A549 (cell line): ENCODE data around the gene CHST2. TPM values are rescaled to one million over a fixed set of nuclear protein-coding genes. Genes with fewer than 3 reads are reported as not detected.

Experiments used
- ATAC-seq, 2 experiments: fragments of 200-7000 bp in 1 of 2; fragments of >200 bp in 1 of 2; cut with Nextera tagmentation in 1 of 2; cut with Tn5 transposase in 1 of 2; 3 replicates each; pipeline versions ENCODE4 v1.8.0 to v1.9.1; 2018 to 2020; ENCODE audit warnings: mild to moderate bottlenecking in 1 of 2, moderate library complexity in 1 of 2
- CTCF ChIA-PET: fragments of 300-600 bp; sonication (Branson Sonifier 250); formaldehyde crosslinking; extraction: SDS; loops from one replicate; lab custom pipeline; 2021; ENCODE audit warnings: antibody characterized with exemption, inconsistent platforms; lab: Yijun Ruan, JAX
- POLR2A ChIA-PET: fragments of 350-600 bp; formaldehyde crosslinking; extraction: SDS; loops from one replicate; lab custom pipeline; 2021; ENCODE audit warnings: antibody characterized with exemption, inconsistent platforms; lab: Yijun Ruan, JAX
- DNase-seq, 2 experiments: peaks; one replicate each; pipeline versions ENCODE4 v3.0.0 to v3.0.0-alpha.2; 2011 to 2016; ENCODE audit warnings: low read depth in 1 of 2, low spot score in 1 of 2
- FAIRE-seq: peaks from 2 replicates; lab custom pipeline; 2011; peaks lifted over from hg19 to GRCh38; lab: Jason Lieb, UNC
- H3K27ac ChIP-seq, 2 experiments: fragments of >200 bp; sonication (Bioruptor Twin); formaldehyde crosslinking; 3 replicates each; pipeline ENCODE4 v1.5.1; 2016 to 2017
- H3K4me1 ChIP-seq: fragments of >200 bp; sonication (Bioruptor Twin); formaldehyde crosslinking; 3 replicates; pipeline ENCODE4 v1.6.1; 2016
- H3K4me2 ChIP-seq: fragments of >200 bp; sonication (Bioruptor Twin); formaldehyde crosslinking; 3 replicates; pipeline ENCODE4 v1.6.1; 2016
- H3K4me3 ChIP-seq: fragments of >200 bp; sonication (Bioruptor Twin); formaldehyde crosslinking; 3 replicates; pipeline ENCODE4 v1.5.1; 2016
- H3K9me3 ChIP-seq: fragments of >200 bp; sonication (Bioruptor Twin); formaldehyde crosslinking; 3 replicates; pipeline ENCODE4 v1.6.1; 2016
- ATOH8 ChIP-seq: fragments of 250-450 bp; sonication (Bioruptor Pico); IDR thresholded peaks from 2 replicates; pipeline ENCODE4 v1.5.0; 2020; ENCODE audit warnings: low read depth, mild to moderate bottlenecking, moderate library complexity
- CEBPB ChIP-seq, 2 experiments: fragments of >200 bp in 1 of 2; sonication (Bioruptor Twin) in 1 of 2; formaldehyde crosslinking in 1 of 2; IDR thresholded peaks; 2 replicates each; pipeline ENCODE4 v1.6.1; 2012 to 2016
- CHD2 ChIP-seq: fragments of 150-350 bp; IDR thresholded peaks from 2 replicates; pipeline ENCODE4 v1.6.1; 2014; ENCODE audit warnings: low read length; ENCODE audit not compliant: partially characterized antibody
- CTCF ChIP-seq: fragments of >200 bp; sonication (Bioruptor Twin); formaldehyde crosslinking; IDR thresholded peaks from 3 replicates; pipeline ENCODE4 v1.5.1; 2016
- EHF ChIP-seq: fragments of 250-450 bp; sonication (Bioruptor Pico); IDR thresholded peaks from 2 replicates; pipeline ENCODE4 v1.5.0; 2020; ENCODE audit warnings: mild to moderate bottlenecking
- EHMT2 ChIP-seq: fragments of 200-600 bp; sonication (generic); IDR thresholded peaks from 2 replicates; pipeline ENCODE4 v1.6.1; 2016; ENCODE audit warnings: antibody characterized with exemption, low read depth, mild to moderate bottlenecking, moderate library complexity
- ESRRA ChIP-seq: fragments of 150-350 bp; IDR thresholded peaks from 2 replicates; pipeline ENCODE4 v1.6.1; 2014; ENCODE audit warnings: mild to moderate bottlenecking, low read length, borderline replicate concordance
- FOSB ChIP-seq: fragments of 250-450 bp; sonication (Bioruptor Pico); IDR thresholded peaks from 2 replicates; pipeline ENCODE4 v1.5.0; 2020; ENCODE audit warnings: mild to moderate bottlenecking, moderate library complexity
- GATA3 ChIP-seq: IDR thresholded peaks from 2 replicates; pipeline ENCODE4 v1.6.1; 2012; ENCODE audit warnings: borderline replicate concordance
- HOXB13 ChIP-seq: fragments of 250-450 bp; sonication (Bioruptor Pico); IDR thresholded peaks from 2 replicates; pipeline ENCODE4 v1.5.0; 2020; ENCODE audit warnings: low read depth, mild to moderate bottlenecking, moderate library complexity
- MYC ChIP-seq: IDR thresholded peaks from 2 replicates; pipeline ENCODE4 v1.6.1; 2012; ENCODE audit warnings: mild to moderate bottlenecking, inconsistent platforms, low read length, improper control_type of control experiment, borderline replicate concordance
- NFE2L2 ChIP-seq: fragments of 150-350 bp; conservative IDR thresholded peaks from 2 replicates; pipeline ENCODE4 v1.6.1; 2014; ENCODE audit warnings: low read length
- NR3C1 ChIP-seq: fragments of >200 bp; sonication (Bioruptor Twin); formaldehyde crosslinking; IDR thresholded peaks from 3 replicates; pipeline ENCODE4 v1.6.1; 2017
- PHF8 ChIP-seq: fragments of 200-600 bp; sonication (generic); IDR thresholded peaks from 2 replicates; pipeline ENCODE4 v1.6.1; 2016; ENCODE audit warnings: low read depth, mild to moderate bottlenecking, antibody characterized with exemption, moderate library complexity, borderline replicate concordance
- POLR2A ChIP-seq: IDR thresholded peaks from 2 replicates; pipeline ENCODE4 v1.6.1; 2012; ENCODE audit warnings: mild to moderate bottlenecking, low read length
- RARB ChIP-seq: fragments of 250-450 bp; sonication (Bioruptor Pico); IDR thresholded peaks from 2 replicates; pipeline ENCODE4 v1.8.0; 2021; ENCODE audit warnings: mild to moderate bottlenecking, moderate library complexity
- RFX5 ChIP-seq: fragments of 450-650 bp; IDR thresholded peaks from 2 replicates; pipeline ENCODE4 v1.7.1; 2014; ENCODE audit warnings: antibody characterized with exemption, mild to moderate bottlenecking, moderate library complexity
- ZFP36 ChIP-seq: fragments of 450-650 bp; IDR thresholded peaks from 2 replicates; pipeline ENCODE4 v1.6.1; 2014; ENCODE audit warnings: borderline replicate concordance; ENCODE audit not compliant: partially characterized antibody
- ZSCAN20 ChIP-seq: fragments of 250-450 bp; sonication (Bioruptor Pico); IDR thresholded peaks from 2 replicates; pipeline ENCODE4 v1.8.0; 2022; ENCODE audit warnings: mild to moderate bottlenecking, moderate library complexity
- WGBS: methylation state at CpG from one replicate; pipeline ENCODE4 v1.1.6; 2017; ENCODE audit errors: missing lambda C conversion rate; 5-methylcytosine and 5-hydroxymethylcytosine counted together
- polyA plus RNA-seq, 4 experiments: library from polyadenylated mRNA; depleted of rRNA in 3 of 4; stranded (reverse); fragments of >200 nt; fragmentation: RNase III in 1 of 4; extraction: RNeasy Plus Mini Kit Qiagen cat#74134 plus additional on column Dnase treatment in 1 of 4; gene quantifications; 2 replicates in 3 of 4; 3 replicates in 1 of 4; pipeline ENCODE4 v1.2.3, GENCODE V29; 2011 to 2017
- TF ChIP-seq, protein P1 (sequence below): fragments of >200 bp; sonication (Bioruptor Twin); formaldehyde crosslinking; IDR thresholded peaks from 2 replicates; pipeline ENCODE4 v1.6.1; 2016
- TF ChIP-seq, protein P2 (sequence below): fragments of 150-350 bp; IDR thresholded peaks from 2 replicates; pipeline ENCODE4 v1.6.1; 2014; ENCODE audit warnings: low read depth, mild to moderate bottlenecking, low read length
- TF ChIP-seq, protein P3 (sequence below): IDR thresholded peaks from 2 replicates; pipeline ENCODE4 v1.6.1; 2012
- TF ChIP-seq, protein P4 (sequence below): fragments of 450-650 bp; IDR thresholded peaks from 2 replicates; pipeline ENCODE4 v1.6.1; 2014; ENCODE audit warnings: antibody characterized with exemption
- TF ChIP-seq, protein P5 (sequence below): fragments of 250-450 bp; sonication (Bioruptor Pico); IDR thresholded peaks from 2 replicates; pipeline ENCODE4 v1.5.0; 2021; ENCODE audit warnings: mild to moderate bottlenecking, moderate library complexity, borderline replicate concordance

The CHST2 gene
- polyA plus RNA-seq, 2 of the 4 experiments (the other 2 are of a cell fraction): 0.04 to 0.26 TPM

DNA sequence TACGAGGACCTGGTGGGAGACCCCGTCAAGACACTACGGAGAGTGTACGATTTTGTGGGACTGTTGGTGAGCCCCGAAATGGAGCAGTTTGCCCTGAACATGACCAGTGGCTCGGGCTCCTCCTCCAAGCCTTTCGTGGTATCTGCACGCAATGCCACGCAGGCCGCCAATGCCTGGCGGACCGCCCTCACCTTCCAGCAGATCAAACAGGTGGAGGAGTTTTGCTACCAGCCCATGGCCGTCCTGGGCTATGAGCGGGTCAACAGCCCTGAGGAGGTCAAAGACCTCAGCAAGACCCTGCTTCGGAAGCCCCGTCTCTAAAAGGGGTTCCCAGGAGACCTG, 2.5 kb downstream of the CHST2 start:
- H3K4me1 ChIP-seq: peaks cover 9% of the 10 kb centered on the region; the same call in 2 of the 3 replicates
- ATAC-seq (no peak), FAIRE-seq (no peak), DNase-seq (no peak)
- TF ChIP-seq POLR2A (no peak), ZSCAN20 (no peak), RFX5 (no peak), ATOH8 (no peak), ZFP36 (no peak), FOSB (CRISPR knock-in tag) (no peak)
- TF ChIP-seq, protein P1, sequence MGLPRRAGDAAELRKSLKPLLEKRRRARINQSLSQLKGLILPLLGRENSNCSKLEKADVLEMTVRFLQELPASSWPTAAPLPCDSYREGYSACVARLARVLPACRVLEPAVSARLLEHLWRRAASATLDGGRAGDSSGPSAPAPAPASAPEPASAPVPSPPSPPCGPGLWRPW: no peak
- H3K9me3 ChIP-seq: no peaks in the 10 kb centered on the region
- POLR2A ChIA-PET: no interaction called here
- H3K4me3 ChIP-seq: no peak overlapping the region
- H3K27ac ChIP-seq: no peak overlapping the region
- WGBS: 85% methylated on average over 15 of the region's 16 CpGs
- CTCF ChIA-PET: interaction anchor here (2.1 kb wide), 1 partner anchor 18 kb away, joined by 5 read pairs; no protein-coding TSS in a partner anchor
- H3K4me2 ChIP-seq: no peak overlapping the region

DNA sequence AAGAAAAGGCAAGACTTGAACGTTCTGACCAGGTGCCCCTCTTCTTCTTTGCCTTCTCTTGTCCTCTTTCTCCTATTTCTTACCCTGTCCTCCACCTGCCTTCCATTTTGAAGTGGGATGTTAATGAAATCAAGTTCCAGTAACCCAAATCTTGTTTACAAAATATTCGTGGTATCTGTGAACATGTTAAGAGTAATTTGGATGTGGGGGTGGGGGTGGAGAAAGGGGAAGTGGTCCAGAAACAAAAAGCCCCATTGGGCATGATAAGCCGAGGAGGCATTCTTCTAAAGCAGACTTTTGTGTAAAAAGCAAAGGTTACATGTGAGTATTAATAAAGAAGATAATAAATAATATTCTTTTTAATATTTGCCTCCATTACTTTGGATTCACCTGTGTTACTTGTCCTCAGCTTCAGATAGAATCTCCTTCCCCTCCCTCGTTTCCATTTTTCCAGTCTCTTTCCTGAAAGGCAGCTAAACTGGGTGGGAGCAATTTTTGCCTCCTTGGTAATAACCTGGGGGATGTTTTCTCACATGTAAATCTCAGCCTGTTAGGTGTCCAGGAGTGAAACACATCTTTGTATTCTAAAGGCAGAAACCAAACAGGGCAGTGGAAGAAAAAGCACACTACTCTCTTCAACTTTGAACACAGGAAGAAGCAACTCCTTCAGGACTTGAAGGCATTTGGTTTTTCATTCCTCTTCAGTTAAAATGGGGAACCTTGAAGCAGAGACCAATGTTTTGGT, 3.2 kb downstream of the CHST2 start:
- no peak for FAIRE-seq
- Histone ChIP-seq H3K4me3 (no peak overlapping the region), H3K9me3 (no peaks in the 10 kb centered on the region), H3K4me1 (peaks cover 9% of the 10 kb centered on the region; the same call in 2 of the 3 replicates), H3K4me2 (no peak overlapping the region), H3K27ac (no peak overlapping the region)
- no peak for ATAC-seq
- no peak for TF ChIP-seq PHF8
- POLR2A ChIA-PET: no interaction called here
- CTCF ChIA-PET: no interaction called here
- DNase-seq: no peak
- WGBS: 22% methylated on average over 4 of the region's 4 CpGs

- TF ChIP-seq RARB (CRISPR knock-in tag) (no peak), GATA3 (no peak), CHD2 (no peak), EHMT2 (no peak), MYC (no peak), POLR2A (no peak), ESRRA (no peak), RFX5 (no peak), HOXB13 (CRISPR knock-in tag) (no peak), EHF (CRISPR knock-in tag) (no peak), NFE2L2 (no peak), ATOH8 (no peak), NR3C1 (no peak), CEBPB (IDR thresholded peaks at IDR 0.05) (no peak), CTCF (no peak)
- TF ChIP-seq, protein P2, sequence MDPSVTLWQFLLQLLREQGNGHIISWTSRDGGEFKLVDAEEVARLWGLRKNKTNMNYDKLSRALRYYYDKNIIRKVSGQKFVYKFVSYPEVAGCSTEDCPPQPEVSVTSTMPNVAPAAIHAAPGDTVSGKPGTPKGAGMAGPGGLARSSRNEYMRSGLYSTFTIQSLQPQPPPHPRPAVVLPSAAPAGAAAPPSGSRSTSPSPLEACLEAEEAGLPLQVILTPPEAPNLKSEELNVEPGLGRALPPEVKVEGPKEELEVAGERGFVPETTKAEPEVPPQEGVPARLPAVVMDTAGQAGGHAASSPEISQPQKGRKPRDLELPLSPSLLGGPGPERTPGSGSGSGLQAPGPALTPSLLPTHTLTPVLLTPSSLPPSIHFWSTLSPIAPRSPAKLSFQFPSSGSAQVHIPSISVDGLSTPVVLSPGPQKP: no peak
- TF ChIP-seq, protein P1: no peak
- TF ChIP-seq, protein P3, sequence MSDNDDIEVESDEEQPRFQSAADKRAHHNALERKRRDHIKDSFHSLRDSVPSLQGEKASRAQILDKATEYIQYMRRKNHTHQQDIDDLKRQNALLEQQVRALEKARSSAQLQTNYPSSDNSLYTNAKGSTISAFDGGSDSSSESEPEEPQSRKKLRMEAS: no peak
- TF ChIP-seq, protein P4, sequence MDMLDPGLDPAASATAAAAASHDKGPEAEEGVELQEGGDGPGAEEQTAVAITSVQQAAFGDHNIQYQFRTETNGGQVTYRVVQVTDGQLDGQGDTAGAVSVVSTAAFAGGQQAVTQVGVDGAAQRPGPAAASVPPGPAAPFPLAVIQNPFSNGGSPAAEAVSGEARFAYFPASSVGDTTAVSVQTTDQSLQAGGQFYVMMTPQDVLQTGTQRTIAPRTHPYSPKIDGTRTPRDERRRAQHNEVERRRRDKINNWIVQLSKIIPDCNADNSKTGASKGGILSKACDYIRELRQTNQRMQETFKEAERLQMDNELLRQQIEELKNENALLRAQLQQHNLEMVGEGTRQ: no peak
- TF ChIP-seq, protein P5, sequence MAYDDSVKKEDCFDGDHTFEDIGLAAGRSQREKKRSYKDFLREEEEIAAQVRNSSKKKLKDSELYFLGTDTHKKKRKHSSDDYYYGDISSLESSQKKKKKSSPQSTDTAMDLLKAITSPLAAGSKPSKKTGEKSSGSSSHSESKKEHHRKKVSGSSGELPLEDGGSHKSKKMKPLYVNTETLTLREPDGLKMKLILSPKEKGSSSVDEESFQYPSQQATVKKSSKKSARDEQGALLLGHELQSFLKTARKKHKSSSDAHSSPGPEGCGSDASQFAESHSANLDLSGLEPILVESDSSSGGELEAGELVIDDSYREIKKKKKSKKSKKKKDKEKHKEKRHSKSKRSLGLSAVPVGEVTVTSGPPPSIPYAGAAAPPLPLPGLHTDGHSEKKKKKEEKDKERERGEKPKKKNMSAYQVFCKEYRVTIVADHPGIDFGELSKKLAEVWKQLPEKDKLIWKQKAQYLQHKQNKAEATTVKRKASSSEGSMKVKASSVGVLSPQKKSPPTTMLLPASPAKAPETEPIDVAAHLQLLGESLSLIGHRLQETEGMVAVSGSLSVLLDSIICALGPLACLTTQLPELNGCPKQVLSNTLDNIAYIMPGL (CRISPR knock-in tag): no peak
- no peak for FAIRE-seq
- no peak for DNase-seq
- Histone ChIP-seq H3K4me2 (no peak overlapping the region), H3K4me1 (peaks cover 9% of the 10 kb centered on the region; the same call in 2 of the 3 replicates), H3K27ac (no peak overlapping the region), H3K9me3 (no peaks in the 10 kb centered on the region), H3K4me3 (no peak overlapping the region)
- ChIA-PET POLR2A (no interaction called here), CTCF (no interaction called here)
- 37% methylated on average over 7 of the region's 7 CpGs for WGBS
- no peak for ATAC-seq
These were observed 3.9 kb downstream of the CHST2 start for GRCh38 chr3:143123353-143123984.
